ENCODE results near the gene WDR70.
"Not testable (repeated sequence)": the region's sequence is repeated elsewhere in the genome, so short reads cannot be mapped to it uniquely, and the experiment has no call there.

DNA sequence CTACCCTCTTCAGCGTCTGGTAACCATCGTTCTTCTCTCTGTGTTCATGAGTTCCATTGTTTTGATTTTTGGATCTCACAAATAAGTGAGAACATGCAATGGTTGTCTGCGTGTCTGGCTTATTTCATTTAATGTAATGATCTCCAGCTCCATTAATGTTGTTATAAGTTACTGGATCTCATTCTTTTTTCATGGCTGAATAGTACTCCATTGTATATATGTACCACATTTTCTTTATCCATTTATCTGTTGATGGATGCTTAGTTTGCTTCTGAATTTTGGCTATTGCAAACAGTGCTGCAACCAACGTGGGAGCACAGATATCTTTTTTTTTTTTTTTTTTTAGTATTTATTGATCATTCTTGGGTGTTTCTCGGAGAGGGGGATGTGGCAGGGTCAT, 139.2 kb downstream of the WDR70 start:
- TF ChIP-seq, protein P1, sequence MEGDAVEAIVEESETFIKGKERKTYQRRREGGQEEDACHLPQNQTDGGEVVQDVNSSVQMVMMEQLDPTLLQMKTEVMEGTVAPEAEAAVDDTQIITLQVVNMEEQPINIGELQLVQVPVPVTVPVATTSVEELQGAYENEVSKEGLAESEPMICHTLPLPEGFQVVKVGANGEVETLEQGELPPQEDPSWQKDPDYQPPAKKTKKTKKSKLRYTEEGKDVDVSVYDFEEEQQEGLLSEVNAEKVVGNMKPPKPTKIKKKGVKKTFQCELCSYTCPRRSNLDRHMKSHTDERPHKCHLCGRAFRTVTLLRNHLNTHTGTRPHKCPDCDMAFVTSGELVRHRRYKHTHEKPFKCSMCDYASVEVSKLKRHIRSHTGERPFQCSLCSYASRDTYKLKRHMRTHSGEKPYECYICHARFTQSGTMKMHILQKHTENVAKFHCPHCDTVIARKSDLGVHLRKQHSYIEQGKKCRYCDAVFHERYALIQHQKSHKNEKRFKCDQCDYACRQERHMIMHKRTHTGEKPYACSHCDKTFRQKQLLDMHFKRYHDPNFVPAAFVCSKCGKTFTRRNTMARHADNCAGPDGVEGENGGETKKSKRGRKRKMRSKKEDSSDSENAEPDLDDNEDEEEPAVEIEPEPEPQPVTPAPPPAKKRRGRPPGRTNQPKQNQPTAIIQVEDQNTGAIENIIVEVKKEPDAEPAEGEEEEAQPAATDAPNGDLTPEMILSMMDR (conservative IDR thresholded peaks at IDR 0.05; ENCODE audit: low read length): not testable (repeated sequence)
- TF ChIP-seq EZH2phosphoT487 (IDR thresholded peaks at IDR 0.05; ENCODE audit: borderline replicate concordance): not testable (repeated sequence)

Data from Loucy (cell line).